HepG2 (cell line): ENCODE results near the gene PARS2.

ENCODE experiments used
- RAD21 ChIP-seq: fragments of 450-650 bp; formaldehyde crosslinking; IDR thresholded peaks from 2 replicates; pipeline ENCODE4 v1.5.0; 2020; ENCODE audit warnings: mild to moderate bottlenecking
- ZNF512B ChIP-seq: sonication (generic); formaldehyde crosslinking; IDR thresholded peaks from 2 replicates; pipeline ENCODE4 v1.5.1; 2020; ENCODE audit warnings: missing genetic modification reagents, mild to moderate bottlenecking, borderline replicate concordance

- TF ChIP-seq ZNF512B (no peak), RAD21 (no peak)
Observed at GRCh38 chr1:54757833-54758232, 6.5 kb downstream of the PARS2 start.
